Dendritic cell treated with granulocyte-macrophage colony-stimulating factor and Interleukin-4, amounts not matched to agents 40 ng/mL and 50 ng/mL, for 4 days (primary cell): ENCODE data around the gene USP44.

ENCODE experiments used
- H3K27ac Mint-ChIP-seq: one replicate; pipeline ENCODE4 v1.8.0; 2022; ENCODE audit warnings: mild to moderate bottlenecking, mixed read lengths
- H3K27me3 Mint-ChIP-seq: one replicate; pipeline ENCODE4 v1.8.0; 2022; ENCODE audit warnings: mild to moderate bottlenecking, mixed read lengths
- H3K36me3 Mint-ChIP-seq: one replicate; pipeline ENCODE4 v1.8.0; 2022; ENCODE audit warnings: low read depth, mixed read lengths
- H3K4me1 Mint-ChIP-seq: one replicate; pipeline ENCODE4 v1.8.0; 2022; ENCODE audit warnings: low read depth, mixed read lengths
- H3K4me3 Mint-ChIP-seq: one replicate; pipeline ENCODE4 v1.8.0; 2022; ENCODE audit warnings: mild to moderate bottlenecking, moderate library complexity, mixed read lengths
- H3K9me3 Mint-ChIP-seq: one replicate; pipeline ENCODE4 v1.8.0; 2022; ENCODE audit warnings: mixed read lengths
- intact Hi-C: fragments of 100-400 bp; cut with micrococcal nuclease; formaldehyde crosslinking; loops from one replicate; pipeline ENCODE4 v1.15.0; 2022

Gene USP44

GRCh38 chr12:95541436-95541835 lies 9.8 kb downstream of the USP44 start:
- Mint-ChIP-seq H3K9me3 (no peaks in the 10 kb centered on the region), H3K4me1 (no peaks in the 10 kb centered on the region), H3K4me3 (no peak overlapping the region), H3K36me3 (no peaks in the 10 kb centered on the region), H3K27ac (no peak overlapping the region), H3K27me3 (peaks cover 16% of the 10 kb centered on the region)
- intact Hi-C loops, result no loop called here

GRCh38 chr12:95538656-95539055 lies 12.6 kb downstream of the USP44 start:
- no peak overlapping the region for H3K4me3 Mint-ChIP-seq
- intact Hi-C loops, result no loop called here
- peaks cover 6% of the 10 kb centered on the region for H3K4me1 Mint-ChIP-seq
- H3K27me3 Mint-ChIP-seq, result peaks cover 4% of the 10 kb centered on the region
- H3K36me3 Mint-ChIP-seq, result no peaks in the 10 kb centered on the region
- no peaks in the 10 kb centered on the region for H3K9me3 Mint-ChIP-seq
- no peak overlapping the region for H3K27ac Mint-ChIP-seq

- intact Hi-C loops, result no loop called here
- no peaks in the 10 kb centered on the region for H3K36me3 Mint-ChIP-seq
- H3K4me3 Mint-ChIP-seq, result no peak overlapping the region
- H3K27me3 Mint-ChIP-seq, result peaks cover 2% of the 10 kb centered on the region
- H3K27ac Mint-ChIP-seq, result no peak overlapping the region
- H3K9me3 Mint-ChIP-seq, result no peaks in the 10 kb centered on the region
- H3K4me1 Mint-ChIP-seq, result peaks cover 6% of the 10 kb centered on the region
Observed at GRCh38 chr12:95538006-95538405, 13.3 kb downstream of the USP44 start.

- H3K4me1 Mint-ChIP-seq, result peaks cover 6% of the 10 kb centered on the region
- H3K27ac Mint-ChIP-seq, result no peak overlapping the region
- H3K27me3 Mint-ChIP-seq, result no peaks in the 10 kb centered on the region
- intact Hi-C loops, result loop anchor here (1.0 to 5.0 kb wide), 3 partner anchors 247 to 417 kb away; no protein-coding TSS in a partner anchor
- H3K4me3 Mint-ChIP-seq, result no peak overlapping the region
- no peaks in the 10 kb centered on the region for H3K36me3 Mint-ChIP-seq
- H3K9me3 Mint-ChIP-seq, result no peaks in the 10 kb centered on the region
Observed at GRCh38 chr12:95533985-95534384, 17.3 kb downstream of the USP44 start.

GRCh38 chr12:95532851-95533250 lies 18.4 kb downstream of the USP44 start:
- intact Hi-C loops, result loop anchor here (5.0 kb wide), 2 partner anchors 246 to 301 kb away; no protein-coding TSS in a partner anchor
- Mint-ChIP-seq H3K36me3 (no peaks in the 10 kb centered on the region), H3K27ac (no peak overlapping the region), H3K9me3 (no peaks in the 10 kb centered on the region), H3K4me1 (peaks cover 6% of the 10 kb centered on the region), H3K27me3 (no peaks in the 10 kb centered on the region), H3K4me3 (no peak overlapping the region)

GRCh38 chr12:95529693-95530225 lies 21.5 kb downstream of the USP44 start:
- intact Hi-C loops, result loop anchor here (5.0 kb wide), 2 partner anchors 242 to 297 kb away; no protein-coding TSS in a partner anchor
- peaks cover 6% of the 10 kb centered on the region for H3K4me1 Mint-ChIP-seq
- H3K27ac Mint-ChIP-seq, result no peak overlapping the region
- no peak overlapping the region for H3K4me3 Mint-ChIP-seq
- no peaks in the 10 kb centered on the region for H3K27me3 Mint-ChIP-seq
- no peaks in the 10 kb centered on the region for H3K9me3 Mint-ChIP-seq
- H3K36me3 Mint-ChIP-seq, result no peaks in the 10 kb centered on the region

- no peaks in the 10 kb centered on the region for H3K9me3 Mint-ChIP-seq
- H3K27ac Mint-ChIP-seq, result no peak overlapping the region
- H3K4me1 Mint-ChIP-seq, result no peaks in the 10 kb centered on the region
- no peaks in the 10 kb centered on the region for H3K27me3 Mint-ChIP-seq
- H3K4me3 Mint-ChIP-seq, result no peak overlapping the region
- no peaks in the 10 kb centered on the region for H3K36me3 Mint-ChIP-seq
- intact Hi-C loops, result no loop called here
Observed at GRCh38 chr12:95528431-95528830, 22.8 kb downstream of the USP44 start.

- intact Hi-C loops, result no loop called here
- Mint-ChIP-seq H3K27ac (no peak overlapping the region), H3K27me3 (no peaks in the 10 kb centered on the region), H3K36me3 (no peaks in the 10 kb centered on the region), H3K4me3 (no peak overlapping the region), H3K4me1 (peaks cover 14% of the 10 kb centered on the region), H3K9me3 (no peaks in the 10 kb centered on the region)
Observed at GRCh38 chr12:95522692-95523091, 28.6 kb downstream of the USP44 start.

GRCh38 chr12:95520816-95521215 lies 30.5 kb downstream of the USP44 start:
- intact Hi-C loops, result no loop called here
- Mint-ChIP-seq H3K9me3 (no peaks in the 10 kb centered on the region), H3K4me1 (peaks cover 14% of the 10 kb centered on the region)

GRCh38 chr12:95518944-95519343 lies 32.3 kb downstream of the USP44 start:
- Mint-ChIP-seq H3K9me3 (no peaks in the 10 kb centered on the region), H3K27me3 (no peaks in the 10 kb centered on the region), H3K4me3 (no peak overlapping the region), H3K27ac (no peak overlapping the region), H3K4me1 (peaks cover 14% of the 10 kb centered on the region), H3K36me3 (peaks cover 14% of the 10 kb centered on the region)
- intact Hi-C loops, result no loop called here

More at GRCh38 chr12:95520816-95521215, 30.5 kb downstream of the USP44 start:
- no peaks in the 10 kb centered on the region for H3K36me3 Mint-ChIP-seq
- no peak overlapping the region for H3K27ac Mint-ChIP-seq
- no peak overlapping the region for H3K4me3 Mint-ChIP-seq
- H3K27me3 Mint-ChIP-seq, result no peaks in the 10 kb centered on the region

- Mint-ChIP-seq H3K9me3 (no peaks in the 10 kb centered on the region), H3K27me3 (no peaks in the 10 kb centered on the region), H3K4me3 (no peak overlapping the region), H3K4me1 (peaks cover 13% of the 10 kb centered on the region), H3K36me3 (peaks cover 31% of the 10 kb centered on the region), H3K27ac (no peak overlapping the region)
- intact Hi-C loops, result no loop called here
Observed at GRCh38 chr12:95517246-95517645, 34.0 kb downstream of the USP44 start.

GRCh38 chr12:95516757-95517156 lies 34.5 kb downstream of the USP44 start:
- Mint-ChIP-seq H3K27me3 (no peaks in the 10 kb centered on the region), H3K9me3 (no peaks in the 10 kb centered on the region), H3K36me3 (peaks cover 36% of the 10 kb centered on the region)

GRCh38 chr12:95515197-95515596 lies 36.1 kb downstream of the USP44 start:
- Mint-ChIP-seq H3K27me3 (no peaks in the 10 kb centered on the region), H3K9me3 (no peaks in the 10 kb centered on the region), H3K27ac (no peak overlapping the region), H3K36me3 (peaks cover 52% of the 10 kb centered on the region), H3K4me3 (no peak overlapping the region), H3K4me1 (peaks cover 5% of the 10 kb centered on the region)
- intact Hi-C loops, result no loop called here

More at GRCh38 chr12:95516757-95517156, 34.5 kb downstream of the USP44 start:
- no peak overlapping the region for H3K27ac Mint-ChIP-seq
- intact Hi-C loops, result no loop called here
- H3K4me3 Mint-ChIP-seq, result no peak overlapping the region
- H3K4me1 Mint-ChIP-seq, result peaks cover 8% of the 10 kb centered on the region

- H3K9me3 Mint-ChIP-seq, result no peaks in the 10 kb centered on the region
- H3K36me3 Mint-ChIP-seq, result peaks cover 68% of the 10 kb centered on the region
- H3K4me1 Mint-ChIP-seq, result no peaks in the 10 kb centered on the region
- intact Hi-C loops, result no loop called here
- no peaks in the 10 kb centered on the region for H3K27me3 Mint-ChIP-seq
- no peak overlapping the region for H3K4me3 Mint-ChIP-seq
- no peak overlapping the region for H3K27ac Mint-ChIP-seq
Observed at GRCh38 chr12:95513599-95513998, 37.7 kb downstream of the USP44 start.

GRCh38 chr12:95511977-95512376 lies 39.3 kb downstream of the USP44 start:
- no peak overlapping the region for H3K4me3 Mint-ChIP-seq
- no peaks in the 10 kb centered on the region for H3K9me3 Mint-ChIP-seq
- intact Hi-C loops, result no loop called here
- no peak overlapping the region for H3K27ac Mint-ChIP-seq
- H3K4me1 Mint-ChIP-seq, result no peaks in the 10 kb centered on the region
- H3K36me3 Mint-ChIP-seq, result peaks cover 82% of the 10 kb centered on the region
- H3K27me3 Mint-ChIP-seq, result no peaks in the 10 kb centered on the region
